Hindlimb muscle (tissue), 1 donor: Measurements from ENCODE around the gene LY6G6F. TPM values are rescaled to one million over a fixed set of nuclear protein-coding genes. Genes with fewer than 3 reads are reported as not detected.

Source experiments
- DNase-seq: peaks from one replicate; pipeline ENCODE4 v3.0.0-alpha.2; 2013
- polyA plus RNA-seq: library from polyadenylated mRNA; unstranded; fragments of 120-200 nt; gene quantifications from one replicate; pipeline ENCODE4 v1.2.1, GENCODE V29; 2013; ENCODE audit not compliant: insufficient read length

Gene LY6G6F, protein sequence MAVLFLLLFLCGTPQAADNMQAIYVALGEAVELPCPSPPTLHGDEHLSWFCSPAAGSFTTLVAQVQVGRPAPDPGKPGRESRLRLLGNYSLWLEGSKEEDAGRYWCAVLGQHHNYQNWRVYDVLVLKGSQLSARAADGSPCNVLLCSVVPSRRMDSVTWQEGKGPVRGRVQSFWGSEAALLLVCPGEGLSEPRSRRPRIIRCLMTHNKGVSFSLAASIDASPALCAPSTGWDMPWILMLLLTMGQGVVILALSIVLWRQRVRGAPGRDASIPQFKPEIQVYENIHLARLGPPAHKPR
- not detected for polyA plus RNA-seq

GRCh38 chr6:31706599-31706998 lies at the start of gene LY6G6F:
Gene LY6G6F (plus strand): TSS chr6:31706866. CDS start chr6:31706907, 41 bp downstream.
- DNase-seq: no peak

DNA sequence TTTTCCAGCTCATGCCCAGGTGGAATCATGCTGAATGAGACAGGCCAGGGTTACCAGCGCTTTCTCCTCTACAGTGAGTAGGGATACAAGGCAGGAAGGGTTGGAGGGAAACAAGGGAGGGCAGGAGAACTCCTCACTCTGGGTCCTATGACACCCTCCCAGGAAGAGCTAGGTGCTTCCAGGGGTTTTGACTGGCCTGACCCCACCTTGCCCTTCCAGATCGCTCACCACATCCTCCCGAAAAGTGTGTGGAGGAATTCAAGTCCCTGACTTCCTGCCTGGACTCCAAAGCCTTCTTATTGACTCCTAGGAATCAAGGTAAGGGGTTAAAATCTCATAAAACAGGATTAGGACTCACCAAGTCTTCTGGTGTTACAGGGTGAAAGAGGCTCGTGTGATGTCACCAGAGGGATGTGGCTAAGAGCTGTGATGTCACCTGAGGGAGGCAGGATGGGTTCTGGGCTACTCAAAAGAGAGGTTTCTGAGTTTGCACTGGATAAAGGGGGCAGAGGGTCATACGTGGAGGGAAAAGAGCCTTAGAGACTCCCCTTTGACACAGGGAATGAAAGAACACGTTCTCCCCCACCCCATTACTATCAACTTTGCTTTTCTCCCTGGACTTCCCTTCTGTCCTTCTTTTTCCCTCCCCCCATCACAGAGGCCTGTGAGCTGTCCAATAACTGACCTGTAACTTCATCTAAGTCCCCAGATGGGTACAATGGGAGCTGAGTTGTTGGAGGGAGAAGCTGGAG lies 49.1 kb upstream of the LY6G6F start:
- no peak for DNase-seq

GRCh38 chr6:31658158-31658688 lies 48.4 kb upstream of the LY6G6F start:
- no peak for DNase-seq

GRCh38 chr6:31658983-31659648 lies 47.5 kb upstream of the LY6G6F start:
- no peak for DNase-seq

GRCh38 chr6:31659649-31660380 lies 46.9 kb upstream of the LY6G6F start:
- no peak for DNase-seq

- peak; percentile 89 for DNase-seq
These were observed 46.0 kb upstream of the LY6G6F start, which contains the start of gene C6orf47 for GRCh38 chr6:31660381-31661261. Gene C6orf47 (minus strand): TSS chr6:31660778. CDS start chr6:31659947, 831 bp downstream.

- DNase-seq: no peak
These were observed 45.2 kb upstream of the LY6G6F start for GRCh38 chr6:31661262-31662123.

GRCh38 chr6:31662124-31662723 lies 44.4 kb upstream of the LY6G6F start:
- DNase-seq: no peak

GRCh38 chr6:31663126-31663960 lies 43.3 kb upstream of the LY6G6F start:
- DNase-seq: no peak

DNA sequence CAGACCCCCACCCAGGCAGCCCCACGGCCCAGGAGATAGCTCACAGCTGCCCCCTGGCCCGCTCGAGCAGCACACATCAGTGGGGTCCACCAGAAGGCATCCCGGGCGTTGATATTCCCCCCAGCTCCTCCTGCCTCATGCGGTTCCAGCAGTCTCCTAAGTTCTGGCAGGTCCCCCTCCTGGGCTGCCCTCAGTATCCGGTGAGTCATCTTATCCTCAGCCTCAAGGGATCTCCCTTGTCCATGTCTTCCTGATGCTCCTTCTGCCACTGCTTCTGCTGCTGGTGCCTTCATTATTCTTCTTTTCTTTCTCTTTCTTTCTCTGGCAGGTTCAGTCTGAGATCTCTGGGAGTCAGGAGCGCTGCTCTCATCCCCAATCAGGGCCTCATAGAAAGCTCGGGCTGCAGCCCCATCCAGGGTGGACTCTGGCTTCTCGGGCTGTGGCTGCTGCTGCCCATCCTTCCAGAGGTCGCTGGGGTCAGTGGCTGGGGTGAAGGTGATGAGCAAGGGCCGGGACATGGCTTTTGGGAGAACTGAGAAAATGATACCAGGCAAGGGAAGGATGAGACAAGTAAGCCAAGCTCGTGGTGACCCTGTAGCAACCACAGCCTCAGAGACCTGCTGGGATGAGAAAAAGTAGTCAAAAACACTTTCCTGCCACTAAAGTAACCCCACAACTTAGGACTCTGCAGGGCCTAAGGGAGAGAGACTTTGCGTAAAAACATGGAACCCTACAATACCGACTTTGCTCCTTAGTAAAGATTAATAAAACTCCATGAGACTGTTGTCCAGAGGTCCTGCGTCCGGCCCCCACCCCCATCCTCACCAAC lies 42.5 kb upstream of the LY6G6F start:
- peak; percentile 59 for DNase-seq

- DNase-seq: peak; percentile 96
These were observed 41.7 kb upstream of the LY6G6F start, which contains the start of gene GPANK1 for GRCh38 chr6:31664790-31665500. Gene GPANK1 (minus strand): TSS chr6:31664997. CDS start chr6:31664478, 519 bp downstream.

GRCh38 chr6:31665501-31666336 lies 40.9 kb upstream of the LY6G6F start, which contains the start of gene CSNK2B:
Gene CSNK2B (plus strand): TSS chr6:31666080. CDS start chr6:31666832, 752 bp downstream.
- DNase-seq: peak; percentile 98

- no peak for DNase-seq
These were observed 40.2 kb upstream of the LY6G6F start for GRCh38 chr6:31666337-31666965.

DNA sequence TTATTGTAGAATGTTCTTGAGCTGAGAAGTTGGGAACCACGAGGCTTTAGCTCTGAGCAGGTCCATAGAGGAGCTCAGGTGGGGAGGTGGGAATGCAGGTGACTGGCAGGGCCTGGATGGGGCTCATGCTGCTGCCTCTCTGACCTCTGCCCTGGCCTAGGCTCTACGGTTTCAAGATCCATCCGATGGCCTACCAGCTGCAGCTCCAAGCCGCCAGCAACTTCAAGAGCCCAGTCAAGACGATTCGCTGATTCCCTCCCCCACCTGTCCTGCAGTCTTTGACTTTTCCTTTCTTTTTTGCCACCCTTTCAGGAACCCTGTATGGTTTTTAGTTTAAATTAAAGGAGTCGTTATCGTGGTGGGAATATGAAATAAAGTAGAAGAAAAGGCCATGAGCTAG lies 37.0 kb upstream of the LY6G6F start, which contains the start of gene LY6G5B:
Gene LY6G5B (plus strand): TSS at position 301 of the 400 bp plus-strand sequence. CDS start 975 bp downstream, outside the sequence.
- DNase-seq: no peak

DNA sequence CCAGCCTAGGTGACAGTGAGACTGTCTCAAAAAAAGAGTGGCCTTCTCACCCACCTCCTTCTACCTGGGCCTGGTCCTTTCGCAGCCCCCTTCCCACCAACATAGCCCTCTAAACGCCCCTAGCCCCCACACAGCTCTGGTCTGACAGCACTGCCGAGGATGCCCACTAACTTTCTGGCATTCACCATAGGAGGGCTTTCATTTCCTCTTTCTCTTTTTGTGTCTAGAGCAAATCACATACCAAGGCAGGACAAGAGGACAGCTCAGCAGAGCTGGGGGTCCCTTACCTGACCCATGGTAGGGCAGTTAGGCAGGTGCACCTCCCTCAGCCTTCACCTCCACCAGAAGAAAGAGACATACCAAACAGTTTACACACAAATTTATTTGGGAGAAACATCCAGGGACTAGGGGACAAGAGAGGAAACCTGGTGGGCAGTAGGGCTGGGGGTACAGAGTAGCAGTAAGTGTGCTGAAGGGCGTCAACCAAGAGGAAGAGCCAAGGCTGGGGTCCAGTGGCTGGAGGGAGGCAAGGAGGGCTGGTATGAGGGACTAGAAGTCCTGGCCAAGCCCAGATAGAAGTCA lies 30.3 kb upstream of the LY6G6F start:
- DNase-seq: no peak
